Measurements from ENCODE around the gene CCDC88C. TPM values are rescaled to one million over a fixed set of nuclear protein-coding genes. Genes with fewer than 3 reads are reported as not detected.

The CCDC88C gene
- total RNA-seq, 6 donors from 2014 or later: 33.1 to 119 (median 54.5) TPM

GRCh38 chr14:91406982-91407381 is 10.6 kb downstream of the CCDC88C start:
- Histone ChIP-seq H3K4me3 (no peak overlapping the region), H3K9me3 (no peaks in the 10 kb centered on the region), H3K36me3 (peaks cover 0 to 3% (median 0%) of the 10 kb centered on the region in 4 donors), H3K4me1 (peaks cover 36 to 56% (median 41%) of the 10 kb centered on the region in 4 donors), H3K27me3 (no peaks in the 10 kb centered on the region), H3K27ac (peak overlapping the region in 3 of 4 donors; percentile 59 to 82 (median 62))
- DNase-seq (no peak), ATAC-seq (ENCODE audit: low FRiP score in 2 of 2) (no peak)
- TF ChIP-seq POLR2A (IDR thresholded peaks at IDR 0.05) (no peak), EP300 (IDR thresholded peaks at IDR 0.05) (no peak), CTCF (IDR thresholded peaks at IDR 0.05) (no peak), POLR2AphosphoS5 (IDR thresholded peaks at IDR 0.05) (no peak)
- WGBS, 2 donors: 76 to 90% methylated on average over 2 to 5 of the region's 5 CpGs

- H3K27me3 ChIP-seq: no peaks in the 10 kb centered on the region
- no peaks in the 10 kb centered on the region for H3K9me3 ChIP-seq
- no peak for ATAC-seq (ENCODE audit: low FRiP score in 2 of 2)
- no peak overlapping the region for H3K4me3 ChIP-seq
- H3K4me1 ChIP-seq: peaks cover 40 to 58% (median 45%) of the 10 kb centered on the region in 4 donors
- peak overlapping the region; percentile 59 to 82 (median 60) for H3K27ac ChIP-seq
- peaks cover 0 to 3% (median 0%) of the 10 kb centered on the region in 4 donors for H3K36me3 ChIP-seq
- 89 to 94% methylated on average over 3 to 8 of the region's 8 CpGs for WGBS, 2 donors
- no peak for DNase-seq
- TF ChIP-seq CTCF (IDR thresholded peaks at IDR 0.05): no peak
- TF ChIP-seq POLR2A (IDR thresholded peaks at IDR 0.05): no peak
- no peak for TF ChIP-seq EP300 (IDR thresholded peaks at IDR 0.05)
- TF ChIP-seq POLR2AphosphoS5 (IDR thresholded peaks at IDR 0.05): no peak
Measured at GRCh38 chr14:91406451-91406850, 11.2 kb downstream of the CCDC88C start.

GRCh38 chr14:91405724-91406435 is 11.7 kb downstream of the CCDC88C start:
- 55 to 64% methylated on average over 4 to 7 of the region's 7 CpGs for WGBS, 2 donors
- DNase-seq: no peak
- Histone ChIP-seq H3K4me3 (peak overlapping the region in 1 of 4 donors; percentile 3), H3K27ac (peak overlapping the region; percentile 59 to 82 (median 60)), H3K36me3 (peaks cover 0 to 3% (median 0%) of the 10 kb centered on the region in 4 donors), H3K4me1 (peaks cover 36 to 56% (median 48%) of the 10 kb centered on the region in 4 donors), H3K9me3 (no peaks in the 10 kb centered on the region), H3K27me3 (no peaks in the 10 kb centered on the region)
- TF ChIP-seq POLR2A (IDR thresholded peaks at IDR 0.05): no peak
- no peak for TF ChIP-seq POLR2AphosphoS5 (IDR thresholded peaks at IDR 0.05)
- TF ChIP-seq CTCF (IDR thresholded peaks at IDR 0.05): no peak
- no peak for TF ChIP-seq EP300 (IDR thresholded peaks at IDR 0.05)
- no peak for ATAC-seq (ENCODE audit: low FRiP score in 2 of 2)

GRCh38 chr14:91405241-91405721 is 12.3 kb downstream of the CCDC88C start:
- peaks cover 36 to 59% (median 51%) of the 10 kb centered on the region in 4 donors for H3K4me1 ChIP-seq
- WGBS, 2 donors: 65 to 67% methylated on average over 14 of the region's 14 CpGs

More at GRCh38 chr14:91405241-91405721, 12.3 kb downstream of the CCDC88C start:
- no peaks in the 10 kb centered on the region for H3K9me3 ChIP-seq
- H3K27me3 ChIP-seq: no peaks in the 10 kb centered on the region
- DNase-seq: no peak
- H3K4me3 ChIP-seq: peak overlapping the region in 1 of 4 donors; percentile 3
- no peak for ATAC-seq (ENCODE audit: low FRiP score in 2 of 2)
- H3K27ac ChIP-seq: peak overlapping the region; percentile 59 to 82 (median 60)
- TF ChIP-seq CTCF (IDR thresholded peaks at IDR 0.05) (no peak), POLR2AphosphoS5 (IDR thresholded peaks at IDR 0.05) (no peak), POLR2A (IDR thresholded peaks at IDR 0.05) (no peak), EP300 (IDR thresholded peaks at IDR 0.05) (no peak)
- peaks cover 0 to 3% (median 0%) of the 10 kb centered on the region in 4 donors for H3K36me3 ChIP-seq

All from upper lobe of left lung (tissue), 6 donors.